Mucosa of descending colon (tissue), 3 donors: ENCODE results near the gene MBD3L5. TPM values are rescaled to one million over a fixed set of nuclear protein-coding genes. Genes with fewer than 3 reads are reported as not detected.
"Not testable (repeated sequence)": the region's sequence is repeated elsewhere in the genome, so short reads cannot be mapped to it uniquely, and the experiment has no call there.

Source experiments
- ATAC-seq: fragments of 200-7000 bp; cut with Tn5 transposase; one replicate; pipeline ENCODE4 v1.9.1; 2020; ENCODE audit warnings: mild to moderate bottlenecking, moderate library complexity
- DNase-seq, 3 donors: peaks; one replicate each; pipeline ENCODE4 v3.0.0-alpha.2; 2020
- H3K36me3 ChIP-seq: fragments of 200-600 bp; one replicate; pipeline ENCODE4 v1.8.0; 2021; ENCODE audit warnings: low read depth, mild to moderate bottlenecking
- H3K4me1 ChIP-seq: fragments of 200-600 bp; one replicate; pipeline ENCODE4 v1.8.0; 2021; ENCODE audit warnings: low read depth, mild to moderate bottlenecking
- H3K4me3 ChIP-seq: fragments of 200-600 bp; one replicate; pipeline ENCODE4 v1.8.0; 2021; ENCODE audit warnings: mild to moderate bottlenecking
- H3K9me3 ChIP-seq: fragments of 200-600 bp; one replicate; pipeline ENCODE4 v1.8.0; 2021; ENCODE audit warnings: mild to moderate bottlenecking
- intact Hi-C, 2 donors: fragments of 100-400 bp; cut with DNase I in 1 of 2; cut with micrococcal nuclease in 1 of 2; formaldehyde crosslinking; loops; one replicate each; pipeline versions ENCODE4 v1.11.0 to v1.11.1; 2022; cut with DNase I, micrococcal nuclease
- total RNA-seq, 3 donors: library from RNA; stranded (reverse); fragmentation: NEBNext Ultra II Directional in 2 of 3; extraction: Animal tissue kit (Norgen Biotek cat#: 25700) in 2 of 3; gene quantifications; one replicate each; pipeline versions ENCODE4 v1.2.1 to v1.2.4, GENCODE V29; 2021 to 2023
- TF ChIP-seq, protein P1 (sequence below): fragments of 200-600 bp; IDR thresholded peaks from one replicate; pipeline ENCODE4 v1.8.0; 2022; ENCODE audit warnings: antibody characterized with exemption, mild to moderate bottlenecking
- donor health status: DM: no; HTN: no; CAD: no; lungs with moderate emphysema.
- donor health status: DM: no; HTN: no; CAD: no.
- donor health status: DM: no; HTN: yes; CAD: no.

Gene MBD3L5
- total RNA-seq, 3 donors from 2014 or later = not detected

DNA sequence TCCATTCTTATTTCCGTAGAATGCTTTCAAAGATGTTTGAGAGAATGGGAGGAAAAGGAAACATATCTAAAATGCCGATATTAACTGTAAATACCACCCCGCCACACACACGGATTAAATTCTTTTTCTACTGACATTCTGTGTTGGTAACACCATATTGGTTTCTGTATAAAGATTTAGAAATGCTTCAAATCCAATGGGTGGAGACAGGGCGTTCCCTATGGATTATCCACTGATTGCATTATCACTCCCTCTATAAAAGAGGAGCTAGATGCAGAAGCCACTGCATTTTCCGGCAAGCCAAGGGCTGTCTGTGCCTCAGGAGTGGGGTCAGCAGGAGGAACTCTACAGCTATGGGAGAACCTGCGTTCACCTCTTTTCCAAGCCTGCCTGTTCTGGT lies 18.6 kb downstream of the MBD3L5 start, which contains the start of gene MBD3L2:
Gene MBD3L2, plus strand, starts transcription at position 301 of the 400 bp plus-strand sequence. Its CDS starts 53 bp downstream, at position 354.
- ATAC-seq, H3K4me3 ChIP-seq, H3K4me1 ChIP-seq, H3K9me3 ChIP-seq, DNase-seq, intact Hi-C loops, H3K36me3 ChIP-seq: not testable (repeated sequence)

DNA sequence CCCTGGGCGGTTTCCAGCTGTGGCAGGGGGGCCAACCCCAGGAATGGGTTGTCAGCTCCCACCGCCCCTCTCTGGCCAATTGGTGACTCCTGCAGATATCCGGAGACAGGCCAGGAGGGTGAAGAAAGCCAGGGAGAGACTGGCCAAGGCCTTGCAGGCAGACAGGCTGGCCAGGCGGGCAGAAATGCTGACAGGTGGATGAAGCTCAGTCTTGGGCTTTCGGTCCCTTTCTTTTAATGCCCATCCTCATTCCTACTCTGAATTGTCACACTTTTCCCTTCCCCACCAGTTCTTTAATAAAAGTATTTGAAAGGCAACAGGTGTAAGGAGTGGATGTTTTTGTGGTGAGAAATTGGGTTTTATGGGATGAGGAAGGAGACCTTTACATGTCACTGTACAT lies 21.0 kb downstream of the MBD3L5 start:
- H3K36me3 ChIP-seq, H3K4me3 ChIP-seq, intact Hi-C loops, DNase-seq, H3K4me1 ChIP-seq, ATAC-seq, H3K9me3 ChIP-seq: not testable (repeated sequence)

DNA sequence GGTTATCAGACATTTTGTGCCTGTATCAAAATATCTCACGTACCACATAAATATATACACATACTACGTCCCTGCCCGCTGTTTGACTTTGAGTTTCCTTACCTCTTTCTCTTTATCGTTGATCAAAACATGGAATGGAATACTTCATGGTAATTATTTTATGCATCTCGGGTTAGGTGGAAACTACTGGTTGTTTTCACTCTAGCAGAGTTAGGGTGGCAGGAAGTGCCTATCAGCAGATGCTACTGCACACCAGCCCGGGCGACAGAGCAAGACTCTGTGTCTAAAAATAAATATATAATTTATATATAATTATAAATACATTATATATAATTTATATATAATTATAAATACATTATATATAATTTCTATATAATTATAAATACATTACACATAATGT lies 22.5 kb downstream of the MBD3L5 start:
- H3K4me3 ChIP-seq, intact Hi-C loops, DNase-seq, H3K36me3 ChIP-seq, H3K4me1 ChIP-seq, H3K9me3 ChIP-seq, ATAC-seq: not testable (repeated sequence)

DNA sequence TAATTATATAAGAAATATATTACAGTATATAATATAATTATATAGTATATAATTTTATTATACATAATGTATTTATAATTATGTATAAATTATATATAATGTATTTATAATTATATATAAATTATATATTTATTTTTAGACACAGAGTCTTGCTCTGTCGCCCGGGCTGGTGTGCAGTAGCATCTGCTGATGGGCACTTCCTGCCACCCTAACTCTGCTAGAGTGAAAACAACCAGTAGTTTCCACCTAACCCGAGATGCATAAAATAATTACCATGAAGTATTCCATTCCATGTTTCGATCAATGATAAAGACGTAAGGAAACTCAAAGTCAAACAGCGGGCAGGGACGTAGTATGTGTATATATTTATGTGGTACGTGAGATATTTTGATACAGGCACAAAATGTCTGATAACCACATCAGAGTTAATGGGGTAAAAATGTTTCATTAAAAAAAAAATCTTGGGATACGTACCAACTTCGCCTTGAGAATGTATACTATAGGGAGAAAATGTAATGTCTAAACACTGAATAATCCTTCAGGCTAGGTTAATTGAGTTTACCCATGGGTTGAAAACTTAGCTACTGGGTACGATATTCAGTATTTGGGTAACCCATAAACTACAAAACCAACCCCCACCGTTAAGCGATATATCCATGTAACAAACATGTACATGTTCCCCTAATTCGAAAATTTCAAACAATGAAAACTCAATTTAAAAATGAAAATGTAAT lies 24.4 kb downstream of the MBD3L5 start:
- intact Hi-C loops, H3K4me3 ChIP-seq, H3K9me3 ChIP-seq, DNase-seq, H3K36me3 ChIP-seq, H3K4me1 ChIP-seq, ATAC-seq: not testable (repeated sequence)

DNA sequence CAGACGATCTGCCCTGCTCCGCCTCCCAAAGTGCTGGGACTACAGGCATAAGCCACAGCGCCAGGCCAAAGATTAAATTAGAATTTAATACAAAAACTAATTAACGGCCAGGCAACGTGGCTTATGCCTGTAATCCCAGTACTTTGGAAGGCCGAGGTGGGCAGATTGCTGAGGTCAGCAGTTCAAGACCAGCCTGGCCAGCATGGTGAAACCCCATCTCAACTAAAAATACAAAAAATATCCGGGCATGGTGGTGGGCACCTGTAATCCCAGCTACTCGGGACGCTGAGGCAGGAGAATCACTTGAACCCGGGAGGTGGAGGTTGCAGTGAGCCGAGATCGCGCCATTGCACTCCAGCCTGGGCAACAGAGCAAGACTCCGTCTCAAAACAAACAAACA lies 25.3 kb downstream of the MBD3L5 start:
- H3K4me3 ChIP-seq, H3K36me3 ChIP-seq, ATAC-seq, H3K9me3 ChIP-seq, intact Hi-C loops, DNase-seq, H3K4me1 ChIP-seq: not testable (repeated sequence)

DNA sequence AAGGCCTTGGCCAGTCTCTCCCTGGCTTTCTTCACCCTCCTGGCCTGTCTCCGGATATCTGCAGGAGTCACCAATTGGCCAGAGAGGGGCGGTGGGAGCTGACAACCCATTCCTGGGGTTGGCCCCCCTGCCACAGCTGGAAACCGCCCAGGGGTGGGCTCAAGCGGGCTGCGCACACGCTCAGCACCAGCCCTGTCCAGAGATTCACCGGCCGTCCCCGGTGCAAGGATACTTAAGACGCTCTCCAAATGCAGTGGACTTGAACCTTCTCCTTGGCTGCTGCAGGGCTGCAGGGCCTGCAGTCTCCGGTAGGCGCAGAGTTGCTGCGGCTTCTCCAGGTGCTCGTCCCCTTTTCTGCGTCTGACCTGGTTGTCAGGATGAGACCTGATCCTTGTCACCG lies 26.0 kb downstream of the MBD3L5 start:
- DNase-seq, H3K36me3 ChIP-seq, H3K4me3 ChIP-seq, intact Hi-C loops, H3K4me1 ChIP-seq, ATAC-seq, H3K9me3 ChIP-seq: not testable (repeated sequence)

DNA sequence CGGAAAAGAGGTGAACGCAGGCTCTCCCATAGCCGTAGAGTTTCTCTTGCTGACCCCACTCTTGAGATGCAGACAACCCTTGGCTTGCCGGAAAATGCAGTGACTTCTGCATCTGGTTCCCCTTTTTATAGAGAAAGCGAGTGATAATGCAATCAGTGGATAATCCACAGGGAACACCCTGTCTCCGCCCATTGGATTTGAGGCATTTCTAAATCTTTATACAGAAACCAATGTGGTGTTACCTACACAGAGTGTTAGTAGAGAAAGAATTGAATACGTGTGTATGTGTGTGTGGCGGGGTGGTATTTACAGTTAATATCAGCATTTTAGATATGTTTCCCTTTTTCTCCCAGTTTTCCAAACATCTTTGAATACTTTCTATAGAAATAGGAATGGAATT lies 28.2 kb downstream of the MBD3L5 start, which contains the start of gene MBD3L3:
Gene MBD3L3, minus strand, starts transcription at position 101 of the 400 bp plus-strand sequence. Its CDS starts 71 bp downstream, at position 30.
- H3K4me1 ChIP-seq, H3K9me3 ChIP-seq, H3K4me3 ChIP-seq, DNase-seq, ATAC-seq, intact Hi-C loops, H3K36me3 ChIP-seq: not testable (repeated sequence)

DNA sequence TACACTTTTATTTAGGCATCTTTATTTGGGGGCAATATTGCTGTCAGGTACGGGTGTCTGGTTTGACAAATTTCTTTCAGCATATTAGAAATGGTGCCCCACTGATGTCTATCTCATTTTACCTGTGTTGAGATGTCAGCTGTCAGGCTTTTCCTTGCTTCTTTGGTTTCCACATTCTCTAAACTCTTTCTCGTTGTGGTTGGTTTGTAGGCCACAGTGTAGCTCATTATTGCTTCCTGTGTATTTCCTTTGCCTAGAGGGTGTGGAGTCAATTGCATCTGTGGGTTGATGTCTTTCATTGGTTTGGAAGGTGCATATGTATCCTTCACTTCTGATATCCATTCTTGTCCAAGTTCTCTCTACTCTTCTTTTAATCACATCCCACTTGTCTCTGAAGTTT lies 29.6 kb downstream of the MBD3L5 start:
- H3K4me3 ChIP-seq, ATAC-seq, H3K9me3 ChIP-seq, H3K4me1 ChIP-seq, intact Hi-C loops, H3K36me3 ChIP-seq, DNase-seq: not testable (repeated sequence)

DNA sequence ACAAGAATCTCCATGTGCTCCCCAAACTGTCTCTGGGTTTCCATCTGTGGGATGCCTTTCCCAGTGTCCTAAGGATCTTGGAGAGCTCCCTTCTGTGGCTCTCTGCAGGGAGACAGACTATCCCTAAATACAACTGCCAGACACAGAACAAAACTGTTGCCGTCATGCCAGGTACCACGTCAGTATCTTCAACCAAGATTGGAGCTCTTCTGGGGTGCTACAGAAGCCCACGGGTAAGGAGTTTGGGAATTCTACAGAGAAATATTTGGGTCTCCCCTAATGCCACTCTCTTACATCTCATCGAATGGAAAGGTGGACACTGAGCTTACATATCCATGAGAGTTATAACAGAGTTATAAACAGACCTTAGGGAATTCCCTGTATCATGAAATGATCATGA lies 33.0 kb downstream of the MBD3L5 start:
- no peaks in the 10 kb centered on the region for H3K4me1 ChIP-seq
- TF ChIP-seq, protein P1, sequence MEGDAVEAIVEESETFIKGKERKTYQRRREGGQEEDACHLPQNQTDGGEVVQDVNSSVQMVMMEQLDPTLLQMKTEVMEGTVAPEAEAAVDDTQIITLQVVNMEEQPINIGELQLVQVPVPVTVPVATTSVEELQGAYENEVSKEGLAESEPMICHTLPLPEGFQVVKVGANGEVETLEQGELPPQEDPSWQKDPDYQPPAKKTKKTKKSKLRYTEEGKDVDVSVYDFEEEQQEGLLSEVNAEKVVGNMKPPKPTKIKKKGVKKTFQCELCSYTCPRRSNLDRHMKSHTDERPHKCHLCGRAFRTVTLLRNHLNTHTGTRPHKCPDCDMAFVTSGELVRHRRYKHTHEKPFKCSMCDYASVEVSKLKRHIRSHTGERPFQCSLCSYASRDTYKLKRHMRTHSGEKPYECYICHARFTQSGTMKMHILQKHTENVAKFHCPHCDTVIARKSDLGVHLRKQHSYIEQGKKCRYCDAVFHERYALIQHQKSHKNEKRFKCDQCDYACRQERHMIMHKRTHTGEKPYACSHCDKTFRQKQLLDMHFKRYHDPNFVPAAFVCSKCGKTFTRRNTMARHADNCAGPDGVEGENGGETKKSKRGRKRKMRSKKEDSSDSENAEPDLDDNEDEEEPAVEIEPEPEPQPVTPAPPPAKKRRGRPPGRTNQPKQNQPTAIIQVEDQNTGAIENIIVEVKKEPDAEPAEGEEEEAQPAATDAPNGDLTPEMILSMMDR = no peak
- no peaks in the 10 kb centered on the region for H3K36me3 ChIP-seq
- DNase-seq (no peak), ATAC-seq (no peak)
- no peaks in the 10 kb centered on the region for H3K9me3 ChIP-seq
- H3K4me3 ChIP-seq = no peak overlapping the region
- intact Hi-C loops = no loop called here
